Neural cell (in vitro differentiated cells): Measurements from ENCODE around the gene RAD51B.

Source experiments
- EP300 ChIP-seq: fragments of 450-650 bp; conservative IDR thresholded peaks from 2 replicates; pipeline ENCODE4 v1.6.1; 2014; ENCODE audit warnings: antibody characterized with exemption, mild to moderate bottlenecking, moderate library complexity; ENCODE audit not compliant: poor library complexity, severe bottlenecking
- EZH2 ChIP-seq: fragments of 200-600, 300-800 bp; shearing (Covaris generic), sonication (generic); IDR thresholded peaks from 2 replicates; pipeline ENCODE4 v1.6.1; 2014; ENCODE audit warnings: antibody characterized with exemption, low read length, borderline replicate concordance, mild to moderate bottlenecking; ENCODE audit not compliant: insufficient read depth, poor library complexity, severe bottlenecking
- POLR2AphosphoS5 ChIP-seq: IDR thresholded peaks from 2 replicates; pipeline ENCODE4 v1.6.1; 2012
- TAF1 ChIP-seq: IDR thresholded peaks from 2 replicates; pipeline ENCODE4 v1.6.1; 2012; ENCODE audit warnings: low read depth
- TF ChIP-seq, protein P1 (sequence below): fragments of 450-650 bp; IDR thresholded peaks from 2 replicates; pipeline ENCODE4 v1.5.1; 2014; ENCODE audit warnings: antibody characterized with exemption, mild to moderate bottlenecking, moderate library complexity; ENCODE audit not compliant: poor library complexity, severe bottlenecking
- TF ChIP-seq, protein P2 (sequence below): IDR thresholded peaks from 2 replicates; pipeline ENCODE4 v1.6.1; 2012; ENCODE audit warnings: borderline replicate concordance

DNA sequence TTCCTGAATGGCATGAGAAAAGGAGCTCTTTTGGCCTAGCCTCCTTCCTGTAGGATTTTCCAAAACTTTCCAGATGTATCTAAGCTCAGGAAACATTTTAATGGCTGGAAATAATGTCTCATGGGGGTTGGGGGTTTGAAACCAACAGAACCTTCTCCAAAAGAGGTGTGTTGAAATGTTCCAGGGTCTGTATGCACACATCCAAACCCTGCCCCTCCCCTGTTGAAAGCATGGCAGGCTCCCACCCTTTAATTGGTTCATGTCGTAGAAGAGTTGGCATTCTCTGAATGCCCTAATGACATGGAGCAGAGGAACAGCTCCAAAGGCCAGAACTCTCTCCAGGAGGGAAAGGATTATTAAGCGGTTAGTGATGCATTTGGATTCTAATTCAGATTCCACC lies 620.1 kb downstream of the RAD51B start:
- TF ChIP-seq, protein P1, sequence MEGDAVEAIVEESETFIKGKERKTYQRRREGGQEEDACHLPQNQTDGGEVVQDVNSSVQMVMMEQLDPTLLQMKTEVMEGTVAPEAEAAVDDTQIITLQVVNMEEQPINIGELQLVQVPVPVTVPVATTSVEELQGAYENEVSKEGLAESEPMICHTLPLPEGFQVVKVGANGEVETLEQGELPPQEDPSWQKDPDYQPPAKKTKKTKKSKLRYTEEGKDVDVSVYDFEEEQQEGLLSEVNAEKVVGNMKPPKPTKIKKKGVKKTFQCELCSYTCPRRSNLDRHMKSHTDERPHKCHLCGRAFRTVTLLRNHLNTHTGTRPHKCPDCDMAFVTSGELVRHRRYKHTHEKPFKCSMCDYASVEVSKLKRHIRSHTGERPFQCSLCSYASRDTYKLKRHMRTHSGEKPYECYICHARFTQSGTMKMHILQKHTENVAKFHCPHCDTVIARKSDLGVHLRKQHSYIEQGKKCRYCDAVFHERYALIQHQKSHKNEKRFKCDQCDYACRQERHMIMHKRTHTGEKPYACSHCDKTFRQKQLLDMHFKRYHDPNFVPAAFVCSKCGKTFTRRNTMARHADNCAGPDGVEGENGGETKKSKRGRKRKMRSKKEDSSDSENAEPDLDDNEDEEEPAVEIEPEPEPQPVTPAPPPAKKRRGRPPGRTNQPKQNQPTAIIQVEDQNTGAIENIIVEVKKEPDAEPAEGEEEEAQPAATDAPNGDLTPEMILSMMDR, result no peak
- no peak for TF ChIP-seq EP300
- TF ChIP-seq, protein P2, sequence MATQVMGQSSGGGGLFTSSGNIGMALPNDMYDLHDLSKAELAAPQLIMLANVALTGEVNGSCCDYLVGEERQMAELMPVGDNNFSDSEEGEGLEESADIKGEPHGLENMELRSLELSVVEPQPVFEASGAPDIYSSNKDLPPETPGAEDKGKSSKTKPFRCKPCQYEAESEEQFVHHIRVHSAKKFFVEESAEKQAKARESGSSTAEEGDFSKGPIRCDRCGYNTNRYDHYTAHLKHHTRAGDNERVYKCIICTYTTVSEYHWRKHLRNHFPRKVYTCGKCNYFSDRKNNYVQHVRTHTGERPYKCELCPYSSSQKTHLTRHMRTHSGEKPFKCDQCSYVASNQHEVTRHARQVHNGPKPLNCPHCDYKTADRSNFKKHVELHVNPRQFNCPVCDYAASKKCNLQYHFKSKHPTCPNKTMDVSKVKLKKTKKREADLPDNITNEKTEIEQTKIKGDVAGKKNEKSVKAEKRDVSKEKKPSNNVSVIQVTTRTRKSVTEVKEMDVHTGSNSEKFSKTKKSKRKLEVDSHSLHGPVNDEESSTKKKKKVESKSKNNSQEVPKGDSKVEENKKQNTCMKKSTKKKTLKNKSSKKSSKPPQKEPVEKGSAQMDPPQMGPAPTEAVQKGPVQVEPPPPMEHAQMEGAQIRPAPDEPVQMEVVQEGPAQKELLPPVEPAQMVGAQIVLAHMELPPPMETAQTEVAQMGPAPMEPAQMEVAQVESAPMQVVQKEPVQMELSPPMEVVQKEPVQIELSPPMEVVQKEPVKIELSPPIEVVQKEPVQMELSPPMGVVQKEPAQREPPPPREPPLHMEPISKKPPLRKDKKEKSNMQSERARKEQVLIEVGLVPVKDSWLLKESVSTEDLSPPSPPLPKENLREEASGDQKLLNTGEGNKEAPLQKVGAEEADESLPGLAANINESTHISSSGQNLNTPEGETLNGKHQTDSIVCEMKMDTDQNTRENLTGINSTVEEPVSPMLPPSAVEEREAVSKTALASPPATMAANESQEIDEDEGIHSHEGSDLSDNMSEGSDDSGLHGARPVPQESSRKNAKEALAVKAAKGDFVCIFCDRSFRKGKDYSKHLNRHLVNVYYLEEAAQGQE, result no peak
- TF ChIP-seq POLR2AphosphoS5, result no peak
- no peak for TF ChIP-seq EZH2
- no peak for TF ChIP-seq TAF1
